Activated CD8-positive, alpha-beta memory T cell treated with anti-CD3 and anti-CD28 coated beads, Interleukin-2, amount 50 U/mL, for 4 hours (primary cell): ENCODE measurements around the gene RIBC2.

Experiments used
- DNase-seq: peaks from one replicate; pipeline ENCODE4 v3.0.0-alpha.2; 2020

RIBC2 gene

DNA sequence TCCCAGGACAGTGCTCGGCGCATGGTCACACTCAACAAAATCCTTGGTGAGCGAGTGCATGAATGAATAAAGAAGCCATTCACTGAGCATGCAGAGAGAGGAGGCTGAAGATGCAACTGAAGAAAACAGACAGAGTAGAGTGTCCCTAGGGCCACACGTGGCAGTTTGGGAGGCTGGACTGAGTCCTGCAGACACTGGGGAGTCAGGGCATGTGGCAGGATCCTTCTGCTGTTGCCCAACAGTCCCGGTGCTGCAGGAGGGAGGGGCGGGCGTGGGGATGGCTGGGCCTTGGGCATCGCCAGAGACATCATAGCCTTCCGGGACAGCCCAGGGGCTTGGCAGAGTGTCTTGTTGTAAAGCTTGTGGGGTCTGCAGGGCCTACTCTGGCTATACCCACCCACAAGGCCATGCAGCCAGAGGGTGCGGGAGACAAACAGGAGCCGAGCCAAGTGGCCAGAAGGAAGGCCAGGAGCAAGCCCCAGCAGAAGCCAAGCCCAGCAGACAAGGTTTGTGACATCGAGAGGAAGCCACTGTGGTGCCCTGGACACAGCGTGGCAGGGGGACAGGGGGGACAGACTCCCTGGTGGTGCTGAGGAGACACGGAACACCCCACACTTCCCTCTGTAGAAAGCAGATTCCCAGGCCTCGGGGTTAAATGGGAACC is 62.5 kb downstream of the RIBC2 start:
- DNase-seq: no peak

DNA sequence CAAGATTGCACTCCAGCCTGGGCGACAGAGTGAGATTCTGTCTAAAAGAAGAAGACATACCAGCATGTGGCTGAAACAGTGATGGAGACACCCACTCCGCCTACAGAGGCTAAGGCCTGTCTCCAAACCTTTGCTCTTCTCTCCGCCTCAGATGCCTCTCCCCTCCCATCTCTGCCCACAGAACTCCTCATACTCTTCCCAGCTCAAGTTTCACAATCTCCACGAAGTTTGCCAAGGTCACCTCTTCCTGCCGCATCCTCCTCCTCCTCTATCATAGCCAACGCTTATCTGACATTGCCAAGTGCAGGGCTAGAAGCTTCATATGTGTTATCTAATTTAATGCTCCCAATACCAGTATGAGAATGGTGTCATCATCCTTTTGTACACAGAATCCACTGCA is 63.3 kb downstream of the RIBC2 start:
- DNase-seq: no peak

DNA sequence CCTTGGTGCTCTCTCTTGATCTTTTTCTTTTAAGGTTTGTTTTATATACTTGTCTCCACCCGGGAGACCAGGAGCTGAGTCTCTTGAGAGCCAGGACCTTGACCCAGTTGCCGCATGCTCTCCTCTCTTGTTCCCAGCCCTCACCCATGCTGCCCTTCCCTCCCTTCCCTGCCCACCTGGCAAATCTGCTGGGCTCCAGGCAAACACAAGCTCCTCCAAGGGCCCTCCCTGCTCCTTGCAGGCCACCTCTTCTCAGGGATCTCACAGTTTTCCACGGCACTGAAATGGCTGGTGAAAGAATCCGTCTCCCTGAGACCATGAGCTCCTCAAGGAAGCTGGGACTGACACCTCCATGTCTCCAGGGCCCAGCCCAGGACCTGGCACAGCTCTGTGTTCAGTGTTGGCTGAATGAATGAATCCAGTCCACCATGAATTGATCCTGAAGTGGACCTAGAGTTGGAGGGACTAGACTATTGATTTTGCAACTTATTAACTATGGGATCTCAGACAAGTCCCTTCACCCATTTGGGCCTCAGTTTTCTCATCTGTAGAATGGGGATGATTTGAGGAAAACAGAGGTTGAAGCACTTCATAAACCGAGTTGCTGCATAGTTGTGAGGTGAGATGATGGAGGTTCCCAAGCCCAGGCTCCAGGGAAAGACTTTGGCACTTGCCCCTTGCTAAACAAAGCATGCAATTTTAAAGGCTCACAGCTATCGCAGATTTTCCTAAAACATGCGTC is 64.0 kb downstream of the RIBC2 start:
- no peak for DNase-seq

DNA sequence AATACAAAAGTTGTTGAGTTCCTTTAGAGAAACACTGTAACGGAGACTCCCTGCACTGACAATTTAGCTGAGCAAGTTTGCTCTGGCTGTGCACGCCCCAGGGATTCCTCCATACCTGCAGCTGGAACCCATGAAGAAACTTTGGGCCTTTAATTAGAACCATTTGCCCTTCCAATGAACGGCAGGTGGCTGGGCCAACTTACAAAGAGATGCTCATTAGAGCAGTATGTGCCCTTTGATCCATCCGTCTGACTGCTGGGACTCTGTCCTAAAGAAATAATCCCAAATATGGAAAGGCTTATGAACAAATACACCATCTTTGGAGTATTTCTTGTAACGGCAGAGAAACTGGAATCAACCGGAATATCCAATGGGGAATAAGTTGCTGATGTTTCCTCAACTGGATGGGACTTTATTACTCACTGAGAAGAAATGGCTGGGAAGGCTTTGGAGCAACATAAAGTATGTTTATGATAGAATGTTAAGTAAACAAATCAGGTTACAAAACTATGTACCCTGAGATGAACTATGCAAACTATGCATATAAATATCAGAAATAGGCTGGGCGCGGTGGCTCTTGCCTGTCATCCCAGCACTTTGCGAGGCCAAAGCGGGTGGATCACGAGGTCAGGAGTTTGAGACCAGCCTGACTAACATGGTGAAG is 64.7 kb downstream of the RIBC2 start:
- no peak for DNase-seq

DNA sequence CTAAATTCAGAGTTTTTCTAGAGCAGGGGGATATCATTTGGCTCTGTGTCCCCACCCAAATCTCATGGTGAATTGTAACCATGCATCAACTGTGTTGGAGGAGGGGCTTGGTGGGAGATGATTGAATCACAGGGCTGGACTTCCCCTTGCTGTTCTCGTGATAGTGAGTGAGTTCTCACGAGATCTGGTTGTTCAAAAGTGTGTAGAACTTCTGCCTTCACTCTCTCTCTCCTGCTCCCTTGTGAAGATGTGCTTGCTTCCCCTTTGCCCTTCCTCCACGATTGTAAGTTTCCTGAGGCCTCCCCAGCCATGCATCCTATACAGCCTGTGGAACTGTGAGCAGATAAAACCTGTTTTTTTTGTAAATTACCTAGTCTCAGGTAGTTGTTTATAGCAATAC is 67.2 kb downstream of the RIBC2 start:
- DNase-seq: no peak

DNA sequence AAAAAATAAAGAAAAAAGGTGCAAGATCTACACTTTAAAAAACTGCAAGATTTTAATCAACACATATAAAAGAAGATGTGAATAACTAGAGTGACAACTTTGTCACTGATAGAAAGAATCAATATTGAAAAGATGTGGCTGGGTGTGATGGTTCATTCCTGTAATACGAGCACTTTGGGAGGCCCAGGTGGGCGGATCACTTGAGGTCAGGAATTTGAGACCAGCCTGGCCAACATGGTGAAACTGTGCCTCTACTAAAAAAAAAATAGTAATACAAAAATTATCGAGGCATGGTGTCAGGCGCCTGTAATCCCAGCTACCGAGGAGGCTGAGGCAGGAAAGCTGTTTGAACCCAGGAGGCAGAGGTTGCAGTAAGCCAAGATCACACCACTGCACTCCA is 68.2 kb downstream of the RIBC2 start:
- no peak for DNase-seq
